GM18517 (cell line): ENCODE results near the gene HYAL2.
A peak's percentile ranks its signal among the peaks of the same experiment; 100 is the strongest.

Source experiments
- ATAC-seq: cut with Tn5 transposase; IDR thresholded peaks from one replicate; pipeline ENCODE4 v1.9.1; 2021; ENCODE audit warnings: mild to moderate bottlenecking, moderate library complexity; ENCODE audit not compliant: unreplicated experiment

The HYAL2 gene

DNA sequence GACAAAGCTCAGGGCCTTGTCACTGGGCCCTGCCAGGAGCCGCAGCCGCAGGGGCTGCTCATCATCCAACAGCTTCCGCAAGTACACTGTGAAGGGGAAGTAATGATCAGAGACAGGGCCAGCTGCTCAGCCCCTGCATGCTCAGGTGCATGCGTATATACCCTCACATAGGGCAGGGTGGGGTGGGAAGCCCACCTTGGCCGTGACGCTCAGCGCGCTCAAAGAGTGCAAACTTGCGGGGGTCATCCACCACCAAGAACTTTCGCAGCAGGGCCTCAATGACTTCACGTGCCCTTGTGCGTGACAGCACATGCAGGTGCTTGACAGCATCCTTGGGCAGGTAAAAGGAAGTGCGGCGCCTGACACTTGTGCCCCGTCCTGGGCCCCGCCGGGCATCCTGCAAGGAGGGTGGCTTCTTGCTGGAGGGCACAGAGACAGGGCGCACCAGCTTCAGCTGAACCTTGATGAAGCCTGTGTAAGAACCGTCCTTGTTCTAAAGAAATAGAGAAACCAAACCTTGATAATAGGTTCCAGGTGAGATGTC, 8.9 kb upstream of the HYAL2 start:
- ATAC-seq, result no peak

DNA sequence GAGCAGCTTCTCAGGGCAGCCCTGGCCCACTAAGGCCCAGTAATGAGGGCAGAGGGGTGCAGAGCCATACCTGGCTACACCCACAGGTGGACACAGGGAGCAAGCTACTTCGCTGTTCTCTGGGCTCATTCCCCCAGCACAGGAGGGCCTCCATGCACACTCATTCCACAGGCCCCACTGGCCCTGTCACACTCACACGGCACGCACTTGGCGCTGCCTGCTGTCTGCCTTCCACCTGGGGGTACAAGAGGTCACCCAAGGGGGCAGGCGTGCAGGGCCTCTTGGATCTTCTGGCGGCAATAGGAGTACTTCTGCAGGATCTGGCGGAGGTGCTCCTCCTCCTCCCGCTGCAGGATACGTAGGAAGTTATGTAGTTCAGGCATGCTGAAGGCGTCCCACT, 7.8 kb upstream of the HYAL2 start:
- ATAC-seq, result no peak

DNA sequence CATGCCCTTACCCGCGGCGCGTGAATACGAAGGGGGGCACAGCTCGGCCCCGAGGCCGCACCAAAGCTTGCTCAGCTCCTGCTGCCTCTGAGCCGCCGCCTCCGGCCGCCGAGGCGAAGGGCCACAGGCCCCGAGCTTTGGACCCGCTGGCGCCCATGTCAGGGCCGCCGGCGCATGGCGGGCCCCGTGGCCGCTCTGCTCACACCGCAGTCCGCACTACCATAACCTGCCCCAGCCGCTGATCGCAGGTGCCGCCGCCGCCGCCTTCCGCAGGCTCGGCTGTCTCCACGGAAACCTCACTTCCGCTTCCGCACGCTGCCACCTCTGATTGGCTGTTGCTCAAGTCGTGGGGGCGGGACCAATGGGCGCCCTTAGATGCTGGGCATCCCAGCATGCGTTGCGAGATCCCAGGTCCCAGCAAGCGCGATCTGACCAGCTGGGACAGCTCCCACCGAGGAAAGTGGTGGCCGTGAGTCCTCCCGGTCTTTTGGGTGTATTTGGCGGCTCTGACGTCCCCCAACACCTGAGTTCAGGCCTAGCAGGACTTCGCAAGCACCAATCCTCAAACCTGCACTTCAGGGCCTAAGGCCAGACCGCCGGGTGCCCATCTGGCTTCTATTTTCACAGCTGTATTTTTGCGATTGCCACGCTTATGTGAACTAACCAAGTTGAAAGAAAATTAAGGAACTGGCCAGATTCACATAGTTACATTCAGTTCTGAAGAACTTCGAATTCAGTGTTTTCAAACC, 5.6 kb upstream of the HYAL2 start, which contains the start of gene TUSC2:
Gene TUSC2, minus strand, starts transcription at position 281 of the 749 bp plus-strand sequence. Its CDS starts 124 bp downstream, at position 157.
- peak; percentile 86 for ATAC-seq

DNA sequence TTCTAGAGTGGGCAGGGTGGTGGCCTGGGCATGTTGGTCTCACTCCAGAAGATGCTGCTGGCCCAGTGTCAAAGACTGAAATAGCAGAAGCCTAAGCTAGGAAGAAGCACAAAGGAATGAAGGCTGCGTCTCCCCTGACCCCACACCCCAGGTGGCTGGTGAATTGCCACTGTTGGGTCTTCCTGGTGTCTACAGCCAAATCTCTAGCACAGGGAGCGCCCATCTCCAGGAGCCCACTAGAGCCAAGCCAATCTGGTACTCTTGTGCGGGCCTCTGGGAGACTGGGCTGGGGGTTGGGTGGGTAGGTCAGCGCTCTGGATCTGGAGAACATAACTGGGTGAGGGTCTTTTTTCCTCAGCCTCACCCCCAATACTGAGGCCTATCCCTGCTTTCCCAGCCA, 4.6 kb upstream of the HYAL2 start:
- ATAC-seq, result no peak

DNA sequence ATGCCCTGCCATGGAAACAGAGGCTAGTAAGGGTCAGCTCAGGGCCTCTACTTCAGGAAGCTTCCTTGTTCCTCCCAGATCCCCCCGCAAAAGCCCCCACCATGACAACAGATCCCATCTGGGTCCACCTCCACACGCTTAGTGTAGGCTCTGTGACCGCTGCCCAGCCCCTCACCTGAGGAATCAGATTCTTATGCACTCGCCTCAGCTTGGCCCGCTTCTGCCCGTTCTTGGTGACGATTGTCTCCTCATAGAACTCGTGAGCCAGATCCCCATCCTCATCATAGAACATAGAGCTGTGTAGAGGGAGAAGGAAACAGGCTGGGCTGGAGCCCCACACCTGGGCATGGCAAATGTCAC, 3.6 kb upstream of the HYAL2 start:
- no peak for ATAC-seq

DNA sequence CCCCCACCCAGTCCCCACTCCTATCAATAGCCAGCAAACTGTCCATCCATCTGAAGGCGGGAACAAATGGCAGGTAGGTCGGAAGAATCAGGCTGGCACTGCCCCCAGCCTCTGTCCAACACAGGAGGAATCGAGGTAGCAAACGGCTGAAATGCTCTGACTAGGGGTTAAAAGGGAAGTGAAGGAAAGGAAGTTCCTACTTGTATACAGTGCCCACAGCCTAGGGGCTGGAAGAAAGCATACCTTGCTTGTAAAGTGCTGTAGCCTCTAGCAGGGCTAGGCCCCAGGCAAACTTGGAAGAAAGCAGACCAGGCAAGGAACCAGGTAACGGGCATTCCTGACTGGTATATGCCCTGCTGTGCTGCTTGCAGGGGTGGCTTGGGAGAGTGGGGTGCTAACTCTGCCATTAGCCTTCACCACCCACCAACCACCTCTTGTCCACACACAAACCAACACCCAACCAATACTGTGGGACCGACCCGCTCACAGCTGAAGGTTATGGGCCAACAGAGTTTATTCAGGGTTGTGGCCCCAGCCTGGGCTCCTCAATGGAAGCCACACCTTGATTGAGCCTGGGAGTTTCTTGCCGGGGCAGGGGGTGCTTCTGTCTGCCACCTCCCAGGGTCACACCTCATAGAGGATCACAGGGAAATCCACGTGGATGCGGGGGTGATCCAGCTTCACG, 3.1 kb upstream of the HYAL2 start:
- ATAC-seq, result no peak

DNA sequence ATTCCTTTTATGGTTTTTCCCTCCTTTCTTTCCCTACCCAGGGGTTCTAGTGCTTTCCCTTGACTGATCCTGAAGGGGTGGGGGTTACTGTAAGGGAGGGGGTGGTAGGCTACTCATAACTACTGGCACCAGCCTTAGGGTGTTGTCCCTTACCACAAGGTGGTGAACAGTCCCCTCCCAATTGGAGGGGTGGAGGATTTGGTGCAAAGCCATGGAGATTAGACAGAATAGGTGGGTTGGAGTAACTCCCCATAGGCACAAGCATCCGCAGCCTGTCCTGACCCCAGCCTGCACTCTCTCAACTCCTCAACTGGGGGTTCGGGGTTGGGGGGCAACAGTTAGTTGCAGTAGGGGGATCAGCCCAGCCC, 2.6 kb upstream of the HYAL2 start:
- no peak for ATAC-seq

DNA sequence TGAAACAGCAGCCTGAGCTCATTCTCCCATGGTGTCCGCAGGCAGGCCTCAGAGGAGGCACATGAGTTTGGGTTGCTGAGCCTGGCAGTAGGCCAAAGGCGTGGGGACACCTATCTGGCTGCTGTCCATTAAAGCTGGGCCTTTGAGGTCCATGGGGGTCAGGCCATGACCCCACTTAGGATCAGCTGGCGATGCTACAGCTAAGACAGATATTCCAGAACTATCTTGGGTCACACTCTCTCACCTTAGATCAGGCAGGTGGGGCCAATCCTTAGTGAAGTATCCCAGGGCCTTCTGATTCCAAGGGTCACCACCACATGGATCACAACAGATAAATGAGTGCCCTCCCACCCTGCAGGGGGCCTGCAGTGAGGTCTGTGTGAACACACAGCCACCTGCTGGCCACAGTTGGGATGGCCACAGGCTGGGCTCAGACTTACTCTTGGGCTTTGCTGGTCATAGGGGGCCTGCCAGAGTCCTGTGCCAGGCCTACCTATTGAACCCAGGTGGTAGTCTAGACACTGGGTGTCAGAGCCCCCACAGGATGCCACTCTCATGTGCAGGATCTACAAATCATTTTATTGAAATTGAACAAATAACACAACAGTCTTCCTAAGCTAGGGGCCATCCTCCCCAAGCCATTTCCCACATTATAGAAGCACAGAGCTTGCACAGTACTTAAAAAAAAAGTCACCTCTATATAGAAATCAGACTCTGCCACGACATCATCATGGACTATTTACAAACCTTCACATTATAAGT, 2.0 kb upstream of the HYAL2 start:
- no peak for ATAC-seq

DNA sequence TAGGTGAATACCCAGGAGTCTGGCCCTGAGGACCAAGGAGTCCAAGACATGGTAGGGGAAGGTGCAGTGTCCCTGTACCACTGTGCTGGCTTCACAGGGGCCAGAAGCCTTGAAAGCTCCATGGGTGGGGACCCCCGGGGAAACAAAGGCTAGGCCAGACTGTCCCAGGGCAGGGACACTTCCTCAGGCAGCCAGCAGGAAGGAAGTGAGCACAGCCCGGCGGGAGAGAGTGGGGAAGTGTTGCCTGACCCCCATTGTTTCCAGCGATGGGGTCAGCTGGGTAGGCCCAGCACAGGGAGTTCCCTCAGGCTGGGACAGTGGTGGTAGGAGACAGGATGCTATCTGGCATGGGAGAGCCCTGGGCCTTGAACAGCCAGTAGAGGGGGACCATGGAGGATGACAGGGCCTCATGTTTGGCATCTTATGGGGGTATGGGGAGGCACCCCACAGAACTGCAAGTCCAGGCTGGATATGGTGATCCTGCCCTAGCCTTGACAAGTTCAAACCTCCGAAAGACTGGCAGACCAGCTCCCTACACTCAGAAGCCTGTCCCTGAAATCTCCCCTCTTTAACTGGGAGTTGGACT, 1.2 kb upstream of the HYAL2 start:
- ATAC-seq, result no peak

DNA sequence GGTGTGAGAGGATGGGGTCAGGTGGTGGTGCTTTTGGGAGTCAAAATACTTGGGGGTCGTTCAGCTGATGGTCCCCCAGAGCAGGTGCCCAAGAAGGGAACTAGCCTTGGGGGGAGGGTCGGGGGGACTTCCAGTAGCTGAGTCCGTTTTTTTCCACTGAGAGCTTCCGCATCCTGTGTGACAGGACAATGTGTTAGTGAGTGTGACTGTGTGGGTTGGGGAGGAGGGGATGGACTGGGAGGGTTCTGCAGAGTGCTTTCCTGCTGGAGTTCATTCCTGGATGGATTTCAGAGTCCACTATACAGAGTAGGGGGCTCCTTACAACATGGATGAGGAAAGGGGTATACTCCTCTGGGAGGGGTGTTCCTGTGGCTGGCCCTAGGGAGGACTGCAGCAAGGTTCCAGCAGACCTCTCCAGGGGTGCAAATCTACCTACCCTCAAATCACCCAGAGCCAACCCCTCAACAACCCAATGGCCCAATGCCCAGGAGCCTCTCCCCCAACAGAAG, 601 bp upstream of the HYAL2 start:
- no peak for ATAC-seq

DNA sequence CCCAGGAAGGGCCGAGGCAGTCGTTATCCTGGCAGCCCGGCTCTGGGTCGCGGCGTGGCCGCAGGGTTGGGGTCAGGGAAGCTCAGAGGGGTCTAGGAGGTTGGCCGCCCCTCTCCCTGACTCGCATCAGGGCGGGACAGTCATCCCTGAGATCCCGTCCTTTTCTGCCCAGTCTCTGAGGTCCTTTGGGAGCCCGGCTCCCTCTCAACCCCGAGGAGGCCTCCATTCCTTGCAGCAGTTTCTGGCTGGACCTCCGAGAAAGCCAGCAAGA, 495 bp downstream of the HYAL2 start:
- no peak for ATAC-seq

DNA sequence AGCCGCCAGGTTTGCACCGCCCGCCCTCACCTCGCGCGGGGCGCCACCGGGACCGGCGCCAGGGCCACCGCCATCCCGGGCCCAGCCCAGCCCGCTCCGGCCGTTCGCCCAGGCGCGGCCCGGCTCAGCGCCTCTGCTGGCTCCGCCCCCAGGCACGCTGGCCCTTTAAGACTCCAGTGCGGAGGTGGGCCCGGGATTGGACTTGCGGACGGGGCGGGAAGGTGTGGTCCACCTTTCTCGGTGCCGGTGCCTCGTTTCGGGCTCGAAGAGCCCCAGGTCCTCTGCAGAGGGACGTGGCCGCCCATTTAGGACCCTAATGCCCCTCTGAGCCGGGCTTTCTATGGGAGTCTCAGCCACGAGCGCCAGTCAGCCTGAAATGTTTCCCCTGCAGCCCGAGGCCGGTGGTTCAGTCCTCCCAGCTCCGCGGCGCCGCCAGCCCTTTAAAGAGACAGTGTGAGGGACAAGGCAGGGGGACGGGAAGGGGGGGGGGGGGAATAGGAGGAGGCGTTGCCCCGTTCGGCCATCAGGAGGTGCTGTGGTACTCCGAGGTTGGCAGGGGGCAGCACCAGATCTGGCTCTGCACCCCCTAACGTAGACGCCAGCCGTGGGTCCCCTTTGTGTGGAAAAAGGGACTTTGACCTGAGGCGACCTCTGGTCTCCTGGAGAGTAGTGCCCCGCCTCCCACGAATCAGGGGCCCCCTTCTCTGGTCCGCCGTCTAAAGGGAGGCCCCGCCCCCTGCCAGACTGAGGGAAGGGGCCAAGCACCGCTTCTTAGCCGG, 1.0 kb downstream of the HYAL2 start:
- peak; percentile 65 for ATAC-seq

DNA sequence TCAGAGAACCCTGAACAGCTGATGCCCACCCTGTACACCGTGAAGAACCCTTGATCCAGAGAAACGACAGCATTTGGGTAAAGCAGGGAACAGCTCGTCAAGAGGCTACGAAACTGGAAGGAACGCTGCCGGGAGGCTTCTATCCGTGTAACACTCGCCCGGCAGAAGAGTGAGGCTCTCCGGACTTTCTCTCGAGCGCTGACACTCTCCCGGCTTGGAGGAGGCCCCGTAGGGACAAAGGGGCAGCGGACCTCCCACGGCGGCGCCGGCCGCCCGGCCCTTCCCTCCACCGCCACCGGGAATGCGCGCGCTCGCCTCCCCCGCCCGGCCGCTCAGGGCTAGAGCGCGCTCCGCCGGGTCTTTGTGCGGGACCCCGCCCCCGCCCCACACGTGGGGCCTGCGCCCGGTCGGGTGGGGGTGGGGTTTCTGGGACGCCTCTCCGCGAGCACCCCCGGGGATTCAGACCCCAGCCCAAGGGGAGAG, 1.7 kb downstream of the HYAL2 start:
- peak; percentile 48 for ATAC-seq

DNA sequence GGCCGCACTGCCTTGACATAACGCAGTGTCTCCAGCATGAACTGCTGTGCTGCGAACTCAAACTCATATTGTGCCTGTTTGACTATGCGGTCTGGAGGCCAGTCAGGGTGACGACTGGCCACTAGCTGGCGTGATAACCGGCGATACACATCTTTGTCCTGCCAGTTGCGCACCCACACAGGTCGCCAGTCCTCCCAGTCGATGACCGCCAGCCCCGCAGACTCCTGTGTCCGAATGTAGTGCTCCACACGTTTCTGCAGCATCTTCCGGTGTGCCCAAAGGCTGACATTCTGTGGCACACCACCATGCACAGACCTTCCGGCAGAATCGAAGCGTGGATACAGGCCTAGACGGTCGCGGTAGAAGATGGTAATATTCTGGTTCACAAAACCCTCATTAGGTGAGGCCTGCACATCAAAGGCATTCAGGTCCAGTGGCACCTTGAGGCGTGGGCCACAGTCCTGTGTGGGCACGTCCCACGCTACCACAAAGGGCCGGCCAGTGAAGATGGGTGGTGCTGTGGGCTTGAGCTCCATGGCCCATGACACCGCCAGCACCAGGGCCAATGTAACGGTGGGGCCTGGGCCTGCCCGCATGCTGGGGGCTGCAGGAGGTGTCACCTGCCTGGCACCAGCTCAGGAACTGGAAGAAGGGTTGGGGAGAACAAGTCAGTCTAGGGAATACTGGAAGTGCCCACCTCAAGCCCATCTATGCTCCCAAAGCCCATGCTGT, 2.5 kb downstream of the HYAL2 start:
- ATAC-seq, result no peak

DNA sequence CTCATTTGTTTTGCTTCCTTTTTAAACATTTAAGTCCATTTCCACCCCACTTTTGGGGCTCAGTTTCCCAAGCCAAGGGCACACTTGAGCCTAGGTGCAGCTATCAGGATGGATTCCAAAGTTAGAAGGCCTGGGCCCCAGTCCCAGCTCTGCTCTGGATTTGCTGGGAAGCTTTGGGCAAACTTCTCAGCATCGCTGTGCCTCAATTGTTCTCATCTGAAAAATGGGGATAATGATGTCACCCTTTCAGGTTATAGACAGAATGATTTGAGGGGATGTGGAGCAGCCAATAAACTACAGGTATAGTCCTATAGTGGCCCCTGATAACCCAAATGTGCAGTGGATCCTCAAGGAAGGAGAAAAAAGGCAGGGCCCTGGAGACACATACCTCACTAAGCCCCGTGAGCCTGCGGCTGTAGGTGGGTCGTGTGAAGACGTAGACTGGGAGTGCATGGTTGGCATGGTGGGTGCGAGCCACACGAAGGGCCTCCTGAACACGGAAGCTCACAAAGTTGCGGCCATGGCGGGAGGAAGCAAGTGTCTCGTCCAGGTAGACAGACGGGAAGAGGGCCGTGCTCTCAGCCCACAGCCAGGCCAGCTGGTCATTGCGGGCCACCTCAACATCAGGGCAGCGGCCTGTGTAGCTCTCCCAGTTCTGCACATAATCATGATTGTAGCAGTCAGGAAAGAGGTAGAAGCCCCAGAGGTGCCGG, 3.2 kb downstream of the HYAL2 start:
- no peak for ATAC-seq

DNA sequence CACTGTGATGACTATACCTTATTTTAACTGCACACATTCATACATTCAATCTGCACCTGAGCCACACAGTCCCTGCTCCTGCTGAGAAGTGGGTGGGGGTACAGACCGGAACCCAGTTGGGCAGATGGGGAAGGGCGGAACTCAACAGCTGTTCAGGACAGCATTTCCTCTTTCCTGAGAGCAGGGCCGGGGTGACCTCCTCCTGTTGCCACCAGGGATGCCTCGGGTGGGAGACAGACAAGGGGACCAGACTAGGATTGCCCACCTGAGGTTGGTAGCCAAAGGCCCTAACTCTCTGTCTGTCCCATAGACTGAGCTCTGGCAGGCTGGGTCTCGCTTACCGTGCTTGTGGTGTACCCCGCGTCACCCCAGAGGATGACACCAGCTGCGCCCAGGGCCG, 3.9 kb downstream of the HYAL2 start:
- ATAC-seq, result no peak

DNA sequence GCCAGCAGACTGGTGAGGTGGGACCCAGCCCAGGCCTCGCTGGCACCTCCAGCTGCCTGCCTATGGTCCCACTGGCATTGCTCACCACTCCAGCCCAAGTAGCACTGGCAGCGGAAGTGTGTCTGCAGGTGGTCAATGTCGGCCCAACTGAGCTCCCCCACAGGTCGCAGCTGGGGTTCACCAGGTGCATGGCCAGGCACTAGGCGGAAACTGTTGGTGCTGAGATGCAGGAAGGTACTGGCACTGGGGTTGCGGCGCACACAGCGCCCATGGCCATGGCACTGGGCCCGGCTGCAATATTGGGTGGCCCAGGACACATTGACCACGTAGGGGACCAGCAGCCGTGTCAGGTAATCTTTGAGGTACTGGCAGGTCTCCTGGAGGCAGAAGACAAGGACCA, 4.4 kb downstream of the HYAL2 start:
- ATAC-seq, result no peak

DNA sequence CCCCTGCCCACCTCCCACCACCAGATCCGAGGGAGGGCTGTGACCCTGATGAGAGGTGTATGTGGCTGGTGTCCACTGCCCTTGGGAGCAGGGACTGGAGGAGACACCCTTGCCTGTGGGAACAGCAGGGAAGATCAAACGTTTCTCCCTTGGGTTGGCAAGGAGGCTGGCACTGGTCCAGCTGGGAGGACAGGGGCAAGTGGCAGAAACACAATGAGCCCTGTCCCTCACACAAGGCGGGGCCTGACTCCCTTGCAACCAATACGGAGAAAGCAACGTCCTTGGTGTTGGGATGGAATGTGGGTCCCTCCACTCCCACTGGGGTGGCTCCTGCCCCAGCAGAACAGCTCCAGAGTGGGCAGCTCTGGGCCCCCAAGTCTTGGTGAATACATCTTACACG, 5.2 kb downstream of the HYAL2 start:
- ATAC-seq, result no peak

DNA sequence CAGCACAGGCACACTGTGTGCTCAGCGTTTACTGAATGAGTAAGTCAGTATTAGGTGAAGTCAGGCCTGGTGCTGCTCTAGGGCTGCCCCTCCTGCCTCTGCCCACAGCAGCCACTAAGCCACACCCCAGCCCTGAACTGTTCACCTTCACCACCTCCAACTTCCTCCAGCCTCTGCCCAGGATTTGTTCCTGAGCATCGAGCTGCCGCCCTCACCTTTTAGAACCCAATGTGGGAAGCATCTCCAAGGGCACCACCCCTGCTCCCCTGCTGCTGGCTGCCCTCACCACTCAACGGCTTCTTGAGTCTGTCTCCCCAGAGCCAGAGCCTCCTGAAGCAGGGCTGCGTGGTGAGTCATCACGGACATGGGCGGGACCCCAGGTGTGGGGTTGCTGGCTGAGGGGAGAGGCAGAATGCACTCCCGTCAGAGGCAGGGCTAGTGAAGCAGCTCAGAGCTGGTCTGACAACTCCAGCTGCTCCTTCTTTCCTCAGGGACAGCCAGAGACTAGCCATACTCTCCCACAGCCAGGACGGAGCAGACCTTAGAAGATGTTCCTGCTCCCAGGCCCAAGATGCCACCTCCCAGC, 5.8 kb downstream of the HYAL2 start:
- ATAC-seq, result no peak
